Cardiac fibroblast (primary cell): ENCODE measurements around the gene CEP70.
A peak's percentile ranks its signal among the peaks of the same experiment; 100 is the strongest.

ENCODE experiments used
- DNase-seq, 2 donors: peaks; one replicate each; pipeline versions ENCODE4 v3.0.0 to v3.0.0-alpha.2; 2010; ENCODE audit warnings: low read depth in 2 of 2
- H3K4me3 ChIP-seq, 2 donors: replicated peaks in 1 of 2; 1 replicate in 1 of 2; 2 replicates in 1 of 2; pipeline ENCODE4 v1.5.1; 2011; ENCODE audit warnings: low read depth in 2 of 2, low read length in 2 of 2, mild to moderate bottlenecking in 2 of 2, moderate library complexity in 1 of 2
- TF ChIP-seq, protein P1 (sequence below): IDR thresholded peaks from one replicate; pipeline ENCODE4 v1.5.1; 2011; ENCODE audit warnings: low read depth, mild to moderate bottlenecking, low read length, inconsistent platforms

CEP70 gene

DNA sequence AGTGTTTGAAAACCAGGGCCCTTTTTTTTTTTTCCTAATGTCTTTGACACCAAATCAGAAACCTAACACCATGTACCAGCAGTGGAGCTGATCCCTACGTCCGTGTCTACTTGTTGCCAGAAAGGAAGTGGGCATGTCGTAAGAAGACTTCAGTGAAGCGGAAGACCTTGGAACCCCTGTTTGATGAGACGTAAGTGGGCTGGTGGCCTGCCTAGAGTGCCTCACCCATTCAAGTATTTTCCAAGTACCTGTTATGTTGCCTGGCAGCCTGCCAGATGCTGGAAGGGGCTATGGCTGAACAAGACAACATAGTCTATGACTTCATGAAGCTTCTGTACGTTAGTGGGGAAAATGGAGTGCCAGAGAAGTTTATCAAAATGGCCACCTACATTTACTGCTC is 119.9 kb downstream of the CEP70 start:
- H3K4me3 ChIP-seq = no peak overlapping the region
- TF ChIP-seq, protein P1, sequence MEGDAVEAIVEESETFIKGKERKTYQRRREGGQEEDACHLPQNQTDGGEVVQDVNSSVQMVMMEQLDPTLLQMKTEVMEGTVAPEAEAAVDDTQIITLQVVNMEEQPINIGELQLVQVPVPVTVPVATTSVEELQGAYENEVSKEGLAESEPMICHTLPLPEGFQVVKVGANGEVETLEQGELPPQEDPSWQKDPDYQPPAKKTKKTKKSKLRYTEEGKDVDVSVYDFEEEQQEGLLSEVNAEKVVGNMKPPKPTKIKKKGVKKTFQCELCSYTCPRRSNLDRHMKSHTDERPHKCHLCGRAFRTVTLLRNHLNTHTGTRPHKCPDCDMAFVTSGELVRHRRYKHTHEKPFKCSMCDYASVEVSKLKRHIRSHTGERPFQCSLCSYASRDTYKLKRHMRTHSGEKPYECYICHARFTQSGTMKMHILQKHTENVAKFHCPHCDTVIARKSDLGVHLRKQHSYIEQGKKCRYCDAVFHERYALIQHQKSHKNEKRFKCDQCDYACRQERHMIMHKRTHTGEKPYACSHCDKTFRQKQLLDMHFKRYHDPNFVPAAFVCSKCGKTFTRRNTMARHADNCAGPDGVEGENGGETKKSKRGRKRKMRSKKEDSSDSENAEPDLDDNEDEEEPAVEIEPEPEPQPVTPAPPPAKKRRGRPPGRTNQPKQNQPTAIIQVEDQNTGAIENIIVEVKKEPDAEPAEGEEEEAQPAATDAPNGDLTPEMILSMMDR = no peak
- peak in 1 of 2 donors; percentile 25 for DNase-seq

DNA sequence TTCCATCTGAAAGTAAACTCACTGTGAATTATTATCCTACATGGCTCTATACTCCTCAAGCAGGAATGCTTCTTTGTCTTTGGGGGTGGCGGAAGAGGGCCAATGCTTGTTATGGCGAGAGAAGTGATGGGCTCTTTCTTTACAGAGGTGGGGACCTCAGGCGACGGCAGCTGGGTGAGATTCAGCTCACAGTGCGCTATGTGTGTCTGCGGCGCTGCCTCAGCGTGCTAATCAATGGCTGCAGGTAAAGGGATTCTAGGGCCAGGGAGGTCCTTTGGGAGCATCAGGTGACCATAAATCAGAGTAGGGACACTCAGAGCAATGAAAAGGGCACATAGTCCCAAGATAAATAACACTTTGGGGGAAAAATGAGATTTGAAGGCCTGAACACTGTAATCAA is 120.7 kb downstream of the CEP70 start:
- no peak for DNase-seq
- H3K4me3 ChIP-seq = no peak overlapping the region

DNA sequence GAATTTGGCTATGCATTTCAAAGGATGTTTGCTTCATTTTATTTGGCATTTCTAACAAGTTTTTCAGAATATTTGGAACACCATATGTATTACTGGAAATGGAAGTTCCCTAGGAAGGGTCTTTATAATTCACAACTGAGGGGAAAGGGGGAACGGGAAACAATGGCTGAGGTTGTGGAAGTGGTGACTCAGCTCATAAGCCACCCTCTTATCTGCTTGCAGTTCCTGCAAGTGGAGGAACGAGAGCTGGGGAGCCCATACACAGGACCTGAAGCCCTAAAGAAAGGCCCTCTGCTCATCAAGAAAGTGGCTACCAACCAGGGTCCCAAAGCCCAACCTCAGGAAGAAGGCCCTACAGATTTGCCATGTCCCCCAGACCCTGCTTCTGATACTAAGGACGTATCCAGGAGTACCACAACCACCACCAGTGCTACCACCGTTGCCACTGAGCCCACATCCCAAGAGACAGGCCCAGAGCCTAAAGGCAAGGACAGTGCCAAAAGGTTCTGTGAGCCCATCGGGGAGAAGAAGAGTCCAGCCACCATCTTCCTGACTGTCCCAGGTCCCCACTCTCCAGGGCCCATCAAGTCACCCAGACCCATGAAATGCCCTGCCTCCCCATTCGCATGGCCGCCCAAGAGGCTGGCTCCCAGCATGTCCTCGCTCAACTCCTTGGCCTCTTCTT is 121.8 kb downstream of the CEP70 start:
- peak in 1 of 2 donors; percentile 45 for DNase-seq
- TF ChIP-seq, protein P1 = no peak
- H3K4me3 ChIP-seq = no peak overlapping the region

More for the DNA sequence above, 120.7 kb downstream of the CEP70 start:
- TF ChIP-seq, protein P1 = no peak

DNA sequence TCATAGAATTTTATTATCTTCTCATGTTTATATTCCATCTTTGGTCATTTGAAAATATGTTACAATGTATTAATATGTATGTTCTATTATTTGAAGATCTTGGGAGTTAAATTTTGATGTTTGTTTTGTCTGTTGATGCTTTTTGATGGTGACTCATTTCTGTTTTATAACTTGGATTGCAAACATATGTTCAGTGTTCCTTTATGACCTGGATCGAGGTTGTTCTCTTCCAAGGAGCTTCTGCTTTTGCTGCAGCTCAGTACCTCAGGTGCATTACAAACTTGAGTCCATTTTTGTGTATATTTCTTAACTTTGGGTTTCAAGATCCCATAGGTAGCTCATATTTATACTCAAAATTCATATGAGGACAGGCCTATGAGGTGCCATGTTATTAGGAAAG is 122.6 kb downstream of the CEP70 start:
- TF ChIP-seq, protein P1 = no peak
- DNase-seq = no peak
- H3K4me3 ChIP-seq = no peak overlapping the region

GRCh38 chr3:138470687-138471086 is 123.4 kb downstream of the CEP70 start:
- H3K4me3 ChIP-seq = no peak overlapping the region
- TF ChIP-seq, protein P1 = no peak
- no peak for DNase-seq

- TF ChIP-seq, protein P1 = no peak
- DNase-seq = no peak
- no peak overlapping the region for H3K4me3 ChIP-seq
These were observed 124.2 kb downstream of the CEP70 start for GRCh38 chr3:138469874-138470273.

- no peak overlapping the region for H3K4me3 ChIP-seq
- DNase-seq = no peak
- TF ChIP-seq, protein P1 = no peak
These were observed 125.2 kb downstream of the CEP70 start for GRCh38 chr3:138468886-138469285.
